Activated T-cell treated with anti-CD3 and anti-CD28 coated beads, Interleukin-2, amount 50 U/mL, for 4 hours (primary cell): ENCODE data around the gene HMGXB4. TPM values are rescaled to one million over a fixed set of nuclear protein-coding genes. Genes with fewer than 3 reads are reported as not detected.
"Not testable (repeated sequence)": the region's sequence is repeated elsewhere in the genome, so short reads cannot be mapped to it uniquely, and the experiment has no call there.

Source experiments
- ATAC-seq, 2 donors: fragments of 200-7000 bp; cut with Tn5 transposase; one replicate each; pipeline ENCODE4 v1.10.0; 2021
- DNase-seq: peaks from one replicate; pipeline ENCODE4 v3.0.0-alpha.2; 2020
- H3K27me3 Mint-ChIP-seq: one replicate; pipeline ENCODE4 v1.8.0; 2021; ENCODE audit warnings: low read depth, mixed read lengths
- H3K36me3 Mint-ChIP-seq: one replicate; pipeline ENCODE4 v1.8.0; 2022; ENCODE audit warnings: mixed read lengths; ENCODE audit not compliant: insufficient read depth
- H3K4me1 Mint-ChIP-seq: one replicate; pipeline ENCODE4 v1.8.0; 2021; ENCODE audit warnings: low read depth, mixed read lengths
- H3K4me3 Mint-ChIP-seq: one replicate; pipeline ENCODE4 v1.8.0; 2021; ENCODE audit warnings: mild to moderate bottlenecking, moderate library complexity, mixed read lengths
- H3K9me3 Mint-ChIP-seq: one replicate; pipeline ENCODE4 v1.8.0; 2021; ENCODE audit warnings: mixed read lengths
- total RNA-seq, 3 donors: library from RNA; stranded (reverse); gene quantifications; one replicate each; pipeline ENCODE4 v1.2.1, GENCODE V29; 2021

HMGXB4 gene
- total RNA-seq, 3 donors from 2014 or later, result 29.7 to 31.4 (median 30.6) TPM

DNA sequence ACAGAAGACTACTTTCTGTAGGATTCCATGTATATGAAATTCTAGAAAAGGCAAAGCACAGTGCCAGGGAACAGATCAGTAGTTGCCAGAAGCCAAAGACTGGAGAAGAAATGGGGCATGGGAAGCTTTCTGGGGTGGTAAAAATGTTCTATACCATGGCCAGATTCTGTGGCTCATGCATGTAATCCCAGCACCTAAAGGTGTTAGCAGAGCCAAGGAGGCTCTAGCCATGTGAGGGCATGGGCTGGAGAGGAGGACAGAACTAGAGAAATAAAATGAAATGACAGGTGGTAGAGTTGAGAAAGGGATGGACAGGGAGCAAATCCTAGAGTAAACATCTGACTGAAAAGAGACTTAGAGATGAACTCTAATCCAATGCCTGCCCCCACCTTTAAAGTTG, 26.9 kb upstream of the HMGXB4 start:
- no peak for DNase-seq
- Mint-ChIP-seq H3K9me3 (peaks cover 3% of the 10 kb centered on the region), H3K36me3 (no peaks in the 10 kb centered on the region)

DNA sequence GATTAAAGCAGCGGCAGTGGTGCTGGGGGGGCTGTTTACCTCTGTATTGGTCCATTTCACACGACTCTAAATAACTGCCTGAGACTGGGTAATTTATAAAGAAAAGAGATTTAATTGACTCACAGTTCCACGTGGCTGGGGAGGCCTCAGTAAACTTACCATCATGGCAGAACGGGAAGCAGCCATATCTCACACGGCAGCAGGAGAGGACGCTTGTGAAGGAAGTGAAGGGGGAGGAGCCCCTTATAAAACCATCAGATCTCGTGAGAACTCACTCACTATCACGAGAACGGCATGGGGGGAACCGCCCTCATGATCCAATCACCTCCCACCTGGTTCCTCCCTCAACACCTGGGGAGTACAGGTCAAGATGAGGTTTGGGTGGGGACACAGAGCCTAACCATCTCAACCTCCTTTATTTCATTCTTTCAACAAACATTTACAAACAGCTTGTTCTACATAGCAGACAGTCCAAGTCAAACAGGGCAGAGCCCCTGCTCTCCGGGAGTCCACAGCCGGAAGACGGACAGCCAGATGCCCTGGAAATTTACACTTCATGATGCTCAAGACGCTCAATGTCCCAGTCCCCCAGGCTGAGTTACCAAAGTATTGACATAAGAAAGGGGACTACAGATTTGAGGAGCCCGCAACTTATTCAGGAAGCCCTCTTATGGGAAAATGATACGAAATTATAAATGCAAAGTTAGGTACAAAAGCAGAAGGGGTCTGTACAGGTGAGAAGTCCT, 26.3 kb upstream of the HMGXB4 start:
- H3K36me3 Mint-ChIP-seq, result no peaks in the 10 kb centered on the region
- peaks cover 3% of the 10 kb centered on the region for H3K9me3 Mint-ChIP-seq
- H3K27me3 Mint-ChIP-seq, result peaks cover 15% of the 10 kb centered on the region
- H3K4me1 Mint-ChIP-seq, result peaks cover 2% of the 10 kb centered on the region
- ATAC-seq (no peak), DNase-seq (no peak)
- no peak overlapping the region for H3K4me3 Mint-ChIP-seq

More for the DNA sequence above, 26.9 kb upstream of the HMGXB4 start:
- no peak overlapping the region for H3K4me3 Mint-ChIP-seq
- ATAC-seq, result no peak
- peaks cover 2% of the 10 kb centered on the region for H3K4me1 Mint-ChIP-seq
- peaks cover 14% of the 10 kb centered on the region for H3K27me3 Mint-ChIP-seq

DNA sequence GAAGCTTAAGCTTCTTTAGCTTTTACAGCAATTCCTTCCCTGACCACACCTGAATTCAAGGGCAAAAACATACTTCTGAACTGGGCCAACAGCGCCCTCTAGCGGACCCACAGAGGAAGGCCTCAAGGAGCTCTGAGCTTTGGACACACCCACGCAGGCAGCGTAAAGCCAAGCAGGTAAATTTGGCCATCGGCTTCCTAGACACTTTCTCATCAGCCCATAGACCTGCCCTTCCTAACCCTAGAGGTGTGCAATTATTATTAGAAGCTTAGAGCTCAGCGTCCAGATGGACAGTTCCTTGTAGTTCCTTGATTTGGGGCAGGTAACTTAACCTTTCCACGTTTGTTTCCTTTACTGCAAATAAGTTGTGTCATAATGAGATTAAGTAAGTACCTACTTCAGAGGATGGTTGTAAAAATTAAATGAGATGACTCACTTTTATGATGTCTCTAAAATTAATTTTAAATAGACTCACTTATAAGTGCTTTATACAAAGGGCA, 25.7 kb upstream of the HMGXB4 start:
- Mint-ChIP-seq H3K36me3 (no peaks in the 10 kb centered on the region), H3K4me1 (peaks cover 2% of the 10 kb centered on the region), H3K4me3 (no peak overlapping the region), H3K27me3 (peaks cover 20% of the 10 kb centered on the region), H3K9me3 (peaks cover 3% of the 10 kb centered on the region)
- ATAC-seq (peak; percentile 67 to 72), DNase-seq (peak; percentile 63)

DNA sequence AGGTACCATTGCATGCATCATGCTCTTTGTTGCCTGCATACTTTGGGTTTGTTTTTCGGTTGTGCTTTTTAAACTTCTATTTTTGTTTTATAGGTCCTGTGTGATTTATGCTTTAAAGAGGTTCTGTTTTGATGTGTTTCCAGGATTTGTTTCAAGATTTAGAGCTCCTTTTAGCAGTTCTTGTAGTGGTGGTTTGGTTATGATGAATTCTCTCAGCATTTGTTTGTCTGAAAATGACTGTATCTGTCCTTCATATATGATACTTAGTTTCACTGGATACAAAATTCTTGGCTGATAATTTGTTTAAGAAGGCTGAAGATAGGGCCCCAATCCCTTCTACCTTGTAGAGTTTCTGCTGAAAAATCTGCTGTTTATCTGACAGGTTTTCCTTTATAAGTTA, 18.5 kb upstream of the HMGXB4 start:
- not testable (repeated sequence) for H3K4me3 Mint-ChIP-seq, DNase-seq, H3K9me3 Mint-ChIP-seq, H3K4me1 Mint-ChIP-seq, H3K36me3 Mint-ChIP-seq, ATAC-seq
- peaks cover 25% of the 10 kb centered on the region for H3K27me3 Mint-ChIP-seq

DNA sequence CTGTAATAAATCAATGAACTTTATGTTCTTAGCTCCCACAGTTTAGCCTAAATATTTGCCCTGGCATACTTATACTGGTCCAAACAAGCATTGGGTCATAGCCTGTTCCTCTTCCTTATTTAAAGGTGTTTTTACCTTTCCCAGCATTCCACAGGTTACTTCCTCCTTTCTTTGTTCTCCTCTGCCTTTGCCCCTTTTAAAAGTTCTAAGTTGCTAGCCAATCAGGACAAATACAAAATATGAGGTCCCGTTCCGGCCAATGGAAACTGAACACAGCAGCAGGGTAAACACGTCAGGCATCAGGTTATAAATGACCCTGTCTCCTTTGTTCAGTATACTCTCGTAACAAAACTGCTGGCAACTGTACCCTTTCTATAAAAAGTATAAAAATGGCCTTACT, 12.8 kb upstream of the HMGXB4 start:
- not testable (repeated sequence) for H3K4me3 Mint-ChIP-seq, H3K36me3 Mint-ChIP-seq, DNase-seq, H3K9me3 Mint-ChIP-seq, H3K4me1 Mint-ChIP-seq, ATAC-seq
- peaks cover 35% of the 10 kb centered on the region for H3K27me3 Mint-ChIP-seq

DNA sequence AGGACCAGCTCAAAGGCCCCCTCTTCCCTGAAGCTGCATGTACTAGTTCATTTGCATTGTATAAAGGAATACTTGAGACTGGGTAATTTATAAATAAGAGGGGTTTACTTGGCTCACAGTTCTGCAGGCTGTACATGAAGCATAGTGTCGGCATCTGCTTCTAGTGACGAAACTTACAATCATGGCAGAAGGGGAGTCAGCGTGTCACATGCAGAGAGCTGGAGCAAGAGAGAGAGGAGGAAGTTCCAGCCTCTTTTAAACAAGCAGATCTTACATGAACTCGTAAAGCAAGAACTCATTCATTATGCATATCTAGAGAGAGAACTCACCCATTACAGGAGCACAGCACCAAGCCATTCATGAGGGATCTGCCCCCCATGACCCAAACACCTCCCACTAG, 7.1 kb upstream of the HMGXB4 start:
- H3K36me3 Mint-ChIP-seq, result peaks cover 2% of the 10 kb centered on the region
- H3K9me3 Mint-ChIP-seq, result no peaks in the 10 kb centered on the region
- H3K27me3 Mint-ChIP-seq, result peaks cover 24% of the 10 kb centered on the region

DNA sequence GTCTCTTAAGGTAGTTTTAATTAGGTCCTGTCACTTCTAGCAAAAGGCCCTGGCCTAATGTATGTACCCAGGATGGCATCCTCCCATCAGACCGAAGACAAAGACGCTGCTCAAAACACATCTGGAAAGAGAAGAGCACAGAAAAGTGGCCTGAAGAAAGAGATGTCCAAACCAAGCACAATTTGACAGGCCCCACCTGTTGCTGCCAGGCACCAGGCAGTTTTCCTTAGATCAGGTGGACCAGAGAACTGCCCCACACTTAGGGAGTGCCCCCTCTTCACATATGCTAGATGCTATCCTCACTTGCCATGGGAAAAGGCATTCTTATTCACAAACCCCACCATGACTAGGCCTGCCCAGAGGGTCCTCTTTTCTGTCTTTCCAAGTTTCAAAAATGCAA, 3.3 kb upstream of the HMGXB4 start:
- ATAC-seq (no peak), DNase-seq (no peak)
- Mint-ChIP-seq H3K9me3 (no peaks in the 10 kb centered on the region), H3K4me1 (peaks cover 18% of the 10 kb centered on the region), H3K36me3 (no peaks in the 10 kb centered on the region), H3K4me3 (no peak overlapping the region), H3K27me3 (peaks cover 9% of the 10 kb centered on the region)

More for the DNA sequence above, 7.1 kb upstream of the HMGXB4 start:
- Mint-ChIP-seq H3K4me3 (no peak overlapping the region), H3K4me1 (no peaks in the 10 kb centered on the region)
- ATAC-seq (no peak), DNase-seq (no peak)

DNA sequence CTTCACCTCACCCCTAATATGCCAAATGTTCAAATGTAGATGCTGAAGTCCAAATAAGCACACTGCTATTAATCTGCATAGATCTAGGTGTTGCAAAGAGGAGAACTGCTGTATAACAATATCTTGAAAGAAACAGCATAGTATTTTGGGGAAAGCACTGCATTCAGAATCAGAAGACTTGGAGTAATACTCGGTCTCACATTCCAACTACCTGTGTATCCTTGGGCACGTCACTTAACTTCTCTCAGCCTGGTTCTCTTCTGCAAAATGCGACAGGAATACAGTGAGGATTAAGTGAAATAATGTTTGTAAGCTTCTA, 332 bp upstream of the HMGXB4 start:
- H3K4me1 Mint-ChIP-seq, result peaks cover 27% of the 10 kb centered on the region
- H3K36me3 Mint-ChIP-seq, result no peaks in the 10 kb centered on the region
- H3K4me3 Mint-ChIP-seq, result peak overlapping the region; percentile 89
- DNase-seq, result no peak
- no peaks in the 10 kb centered on the region for H3K27me3 Mint-ChIP-seq
- no peaks in the 10 kb centered on the region for H3K9me3 Mint-ChIP-seq
- ATAC-seq, result peak; percentile 4 to 6

DNA sequence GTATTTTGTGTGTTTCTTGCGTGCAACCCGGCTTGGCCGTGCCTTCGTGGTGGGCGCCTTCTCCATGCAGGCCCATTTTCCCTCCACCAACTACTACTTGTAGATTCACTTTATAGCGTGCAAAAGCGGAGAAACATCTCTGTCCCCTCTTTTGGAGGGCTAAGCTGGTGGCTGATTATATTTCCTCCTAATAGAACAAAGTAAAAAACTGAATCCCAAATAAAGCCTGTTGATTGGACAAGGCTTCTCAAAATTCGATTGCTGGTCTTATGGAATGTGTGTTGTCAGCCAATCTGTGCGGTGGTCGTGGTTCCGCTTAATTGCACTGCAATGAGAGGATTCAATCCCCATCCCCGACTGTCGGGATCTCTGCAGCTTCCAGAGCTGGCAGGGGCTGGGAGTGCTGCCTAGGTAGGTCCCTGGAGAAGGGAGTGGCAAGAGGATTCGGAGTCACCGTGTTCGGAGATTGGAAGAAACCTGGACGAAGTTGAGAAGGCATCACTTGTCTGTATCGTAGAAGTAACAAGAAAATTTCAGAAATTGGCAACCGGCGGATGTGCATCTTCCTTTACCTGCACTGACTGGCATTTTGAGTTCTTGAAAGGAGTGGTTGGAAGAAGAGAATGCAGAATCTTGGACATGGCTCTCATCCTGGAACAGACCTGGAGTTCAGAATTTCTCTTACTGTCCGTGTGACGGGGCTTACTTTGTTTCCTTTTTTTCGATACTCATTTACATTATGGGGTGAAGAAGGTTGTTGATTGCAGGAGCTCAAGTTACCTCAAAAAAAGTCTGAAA, 1.1 kb downstream of the HMGXB4 start:
- no peak for DNase-seq
- Mint-ChIP-seq H3K4me1 (peaks cover 27% of the 10 kb centered on the region), H3K4me3 (peak overlapping the region; percentile 88), H3K9me3 (no peaks in the 10 kb centered on the region), H3K27me3 (no peaks in the 10 kb centered on the region), H3K36me3 (peaks cover 2% of the 10 kb centered on the region)
- ATAC-seq, result no peak

DNA sequence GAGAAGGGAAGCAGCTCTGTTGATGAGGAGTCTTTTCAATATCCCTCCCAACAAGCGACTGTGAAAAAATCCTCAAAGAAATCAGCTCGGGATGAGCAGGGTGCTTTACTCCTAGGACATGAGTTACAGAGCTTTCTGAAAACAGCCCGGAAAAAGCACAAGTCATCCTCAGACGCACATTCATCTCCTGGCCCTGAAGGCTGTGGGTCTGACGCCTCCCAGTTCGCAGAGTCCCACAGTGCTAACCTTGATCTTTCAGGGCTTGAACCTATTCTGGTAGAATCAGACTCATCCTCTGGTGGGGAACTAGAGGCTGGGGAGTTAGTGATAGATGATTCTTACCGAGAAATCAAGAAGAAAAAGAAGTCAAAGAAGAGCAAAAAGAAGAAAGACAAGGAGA, 7.7 kb downstream of the HMGXB4 start:
- no peaks in the 10 kb centered on the region for H3K9me3 Mint-ChIP-seq

DNA sequence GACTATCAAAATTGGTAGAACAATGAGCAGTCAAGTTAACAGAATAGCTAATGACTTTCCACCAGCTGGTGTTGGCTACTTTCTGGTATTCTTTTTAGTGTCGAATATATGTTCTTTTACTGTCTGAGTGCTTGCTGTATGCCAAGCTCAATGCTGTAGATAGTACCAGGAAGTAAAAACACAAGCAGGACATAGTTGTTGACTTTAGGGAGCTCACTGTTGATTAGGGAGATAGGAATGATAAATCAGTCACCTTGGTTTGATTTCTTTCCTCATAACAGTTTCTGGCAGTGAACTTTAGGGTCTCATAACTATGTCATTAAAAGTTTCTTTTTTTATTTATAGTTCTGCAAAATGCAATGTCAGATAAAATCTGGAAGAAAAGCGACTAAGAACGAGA, 9.0 kb downstream of the HMGXB4 start:
- no peaks in the 10 kb centered on the region for H3K27me3 Mint-ChIP-seq
- no peaks in the 10 kb centered on the region for H3K9me3 Mint-ChIP-seq
- no peak for ATAC-seq
- peaks cover 45% of the 10 kb centered on the region for H3K36me3 Mint-ChIP-seq
- no peak for DNase-seq
- no peak overlapping the region for H3K4me3 Mint-ChIP-seq
- peaks cover 5% of the 10 kb centered on the region for H3K4me1 Mint-ChIP-seq

More for the DNA sequence above, 7.7 kb downstream of the HMGXB4 start:
- H3K4me3 Mint-ChIP-seq, result no peak overlapping the region
- no peaks in the 10 kb centered on the region for H3K27me3 Mint-ChIP-seq
- no peak for ATAC-seq
- peaks cover 45% of the 10 kb centered on the region for H3K36me3 Mint-ChIP-seq
- H3K4me1 Mint-ChIP-seq, result peaks cover 5% of the 10 kb centered on the region
- DNase-seq, result no peak

DNA sequence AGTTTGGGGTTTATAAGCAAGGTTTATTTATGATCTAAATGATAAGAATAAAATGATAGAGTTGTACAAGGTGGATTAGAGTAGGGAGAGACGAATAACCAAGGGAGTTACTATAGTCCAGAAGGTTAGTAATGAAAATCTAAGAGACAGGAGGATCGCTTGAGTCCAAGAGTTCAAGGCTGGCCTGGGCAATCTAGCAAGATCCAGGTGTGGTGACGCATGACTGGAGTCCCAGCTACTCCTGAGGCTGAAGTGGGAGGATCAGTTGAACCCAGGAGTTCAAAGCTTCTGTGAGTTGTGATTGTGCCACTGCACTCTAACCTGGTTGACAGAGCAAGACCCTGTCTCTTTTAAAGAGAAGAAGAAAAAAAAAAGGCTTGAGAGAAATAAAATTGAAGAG, 12.3 kb downstream of the HMGXB4 start:
- Mint-ChIP-seq H3K36me3 (peaks cover 44% of the 10 kb centered on the region), H3K27me3 (no peaks in the 10 kb centered on the region), H3K4me3 (no peak overlapping the region), H3K9me3 (no peaks in the 10 kb centered on the region), H3K4me1 (peaks cover 23% of the 10 kb centered on the region)
- DNase-seq (no peak), ATAC-seq (no peak)

DNA sequence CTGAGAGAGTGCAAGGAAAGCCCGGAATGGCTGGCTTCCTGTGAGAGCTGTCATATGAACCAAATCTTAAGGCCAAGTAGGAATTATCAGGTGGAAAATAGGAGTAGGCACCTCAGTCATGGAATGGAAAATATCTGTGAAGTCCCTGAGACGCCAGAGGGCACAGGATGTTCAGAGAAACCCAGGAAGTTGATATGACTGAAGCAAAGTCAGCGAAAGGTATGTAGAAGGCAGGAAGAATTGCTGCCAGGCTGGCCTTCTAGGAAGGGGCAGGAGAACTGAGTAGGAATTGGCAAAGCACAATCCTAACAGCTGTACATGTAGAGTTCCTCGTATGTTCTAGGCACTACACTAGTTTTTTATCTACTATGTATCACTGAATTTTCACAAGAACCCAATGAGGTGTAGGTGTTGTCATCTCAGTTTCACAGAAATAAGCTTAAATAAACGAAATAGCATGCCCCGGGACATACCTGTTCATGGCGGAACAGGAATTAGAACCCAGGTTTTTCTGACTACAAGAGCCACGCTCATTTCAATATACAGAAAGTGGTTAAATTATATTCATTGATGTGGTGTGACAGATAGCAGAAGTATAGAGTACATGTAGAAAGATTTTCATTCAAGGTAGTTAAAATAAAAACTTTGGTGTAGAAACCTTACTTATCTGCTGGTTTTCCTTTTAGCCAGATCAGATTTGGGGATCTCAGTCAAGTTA, 17.0 kb downstream of the HMGXB4 start:
- Mint-ChIP-seq H3K27me3 (no peaks in the 10 kb centered on the region), H3K4me3 (no peak overlapping the region), H3K36me3 (peaks cover 26% of the 10 kb centered on the region), H3K4me1 (peaks cover 23% of the 10 kb centered on the region), H3K9me3 (no peaks in the 10 kb centered on the region)
- ATAC-seq, result peak in 1 of 2 donors; percentile 40
- no peak for DNase-seq

DNA sequence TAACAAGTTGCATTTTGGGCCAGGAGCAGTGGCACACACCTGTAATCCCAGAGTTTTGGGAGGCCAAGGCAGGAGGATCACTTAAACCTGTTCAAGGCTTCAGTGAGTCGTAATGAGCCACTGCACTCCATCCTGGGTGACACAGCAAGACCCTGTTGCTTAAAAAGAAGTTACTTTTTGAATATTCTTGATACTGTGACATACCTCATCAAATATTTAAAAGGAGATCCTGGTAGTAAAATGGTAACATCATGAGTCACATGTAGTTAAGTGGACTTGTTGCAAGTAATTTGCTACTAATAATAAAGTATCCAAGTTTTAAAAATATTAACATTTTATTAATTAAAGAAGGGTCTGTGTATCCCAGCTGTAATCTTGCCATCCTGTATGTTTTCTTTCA, 18.3 kb downstream of the HMGXB4 start:
- Mint-ChIP-seq H3K27me3 (no peaks in the 10 kb centered on the region), H3K36me3 (peaks cover 28% of the 10 kb centered on the region), H3K4me3 (no peak overlapping the region), H3K9me3 (no peaks in the 10 kb centered on the region), H3K4me1 (peaks cover 25% of the 10 kb centered on the region)
- DNase-seq (no peak), ATAC-seq (no peak)
